K562 (cell line): ENCODE measurements around the gene PITPNC1.

Experiments
- GABPA ChIP-seq: fragments of 200-800 bp; sonication (Bioruptor generic); conservative IDR thresholded peaks from 2 replicates; pipeline ENCODE4 v1.6.1; 2016; ENCODE audit warnings: low read depth, missing genetic modification characterization, missing compliant biosample characterization
- GATA2 ChIP-seq: sonication (generic); formaldehyde crosslinking; IDR thresholded peaks from 2 replicates; pipeline ENCODE4 v1.4.0; 2020; ENCODE audit warnings: mild to moderate bottlenecking, missing genetic modification reagents
- MEF2A ChIP-seq: IDR thresholded peaks from 2 replicates; pipeline ENCODE4 v1.6.1; 2011; ENCODE audit warnings: low read depth, mild to moderate bottlenecking, low read length, moderate library complexity; ENCODE audit not compliant: control insufficient read depth
- POLR2A ChIP-seq: fragments of 450-650 bp; conservative IDR thresholded peaks from 2 replicates; pipeline ENCODE4 v1.6.1; 2016
- TAL1 ChIP-seq: fragments of 450-650 bp; IDR thresholded peaks from 2 replicates; pipeline ENCODE4 v1.6.1; 2016; ENCODE audit warnings: mild to moderate bottlenecking
- TF ChIP-seq, protein P1 (sequence below): fragments of 250-450 bp; sonication (Bioruptor Pico); IDR thresholded peaks from 2 replicates; pipeline ENCODE4 v1.8.0; 2022; ENCODE audit warnings: inconsistent platforms
- TF ChIP-seq, protein P2 (sequence below), 3 experiments: IDR thresholded peaks in 2 of 3; conservative IDR thresholded peaks in 1 of 3; 2 replicates each; pipeline ENCODE4 v1.5.1; 2011 to 2012; ENCODE audit warnings: low read length in 3 of 3, mild to moderate bottlenecking in 3 of 3, control low read depth in 2 of 3, improper control_type of control experiment in 1 of 3, inconsistent platforms in 1 of 3, low read depth in 1 of 3, mixed read lengths in 1 of 3, moderate library complexity in 1 of 3; ENCODE audit not compliant: insufficient read depth in 2 of 3

DNA sequence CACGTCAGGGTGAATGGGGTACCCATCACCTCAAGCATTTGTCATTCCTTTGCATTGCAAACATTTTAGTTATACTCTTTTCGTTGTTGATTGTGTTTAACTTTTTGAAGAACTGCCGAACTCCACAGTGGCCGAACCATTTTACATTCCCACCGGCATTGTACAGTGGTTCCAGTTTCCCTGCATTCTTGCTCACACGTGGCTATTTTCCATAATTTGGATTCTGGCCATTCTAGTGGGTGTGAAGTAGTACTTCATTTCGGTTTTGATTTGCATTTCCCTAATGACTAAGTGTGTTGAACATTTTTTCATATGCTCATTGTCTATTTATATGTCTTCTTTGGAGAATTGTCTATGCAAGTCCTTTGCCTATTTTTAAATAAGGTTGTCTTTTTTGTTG is 353.6 kb downstream of the PITPNC1 start:
- TF ChIP-seq, protein P1, sequence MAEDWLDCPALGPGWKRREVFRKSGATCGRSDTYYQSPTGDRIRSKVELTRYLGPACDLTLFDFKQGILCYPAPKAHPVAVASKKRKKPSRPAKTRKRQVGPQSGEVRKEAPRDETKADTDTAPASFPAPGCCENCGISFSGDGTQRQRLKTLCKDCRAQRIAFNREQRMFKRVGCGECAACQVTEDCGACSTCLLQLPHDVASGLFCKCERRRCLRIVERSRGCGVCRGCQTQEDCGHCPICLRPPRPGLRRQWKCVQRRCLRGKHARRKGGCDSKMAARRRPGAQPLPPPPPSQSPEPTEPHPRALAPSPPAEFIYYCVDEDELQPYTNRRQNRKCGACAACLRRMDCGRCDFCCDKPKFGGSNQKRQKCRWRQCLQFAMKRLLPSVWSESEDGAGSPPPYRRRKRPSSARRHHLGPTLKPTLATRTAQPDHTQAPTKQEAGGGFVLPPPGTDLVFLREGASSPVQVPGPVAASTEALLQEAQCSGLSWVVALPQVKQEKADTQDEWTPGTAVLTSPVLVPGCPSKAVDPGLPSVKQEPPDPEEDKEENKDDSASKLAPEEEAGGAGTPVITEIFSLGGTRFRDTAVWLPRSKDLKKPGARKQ, result no peak
- TF ChIP-seq GATA2 (CRISPR knock-in tag), result no peak
- no peak for TF ChIP-seq MEF2A
- TF ChIP-seq POLR2A, result no peak
- no peak for TF ChIP-seq TAL1
- TF ChIP-seq GABPA (tag), result no peak
- TF ChIP-seq, protein P2, sequence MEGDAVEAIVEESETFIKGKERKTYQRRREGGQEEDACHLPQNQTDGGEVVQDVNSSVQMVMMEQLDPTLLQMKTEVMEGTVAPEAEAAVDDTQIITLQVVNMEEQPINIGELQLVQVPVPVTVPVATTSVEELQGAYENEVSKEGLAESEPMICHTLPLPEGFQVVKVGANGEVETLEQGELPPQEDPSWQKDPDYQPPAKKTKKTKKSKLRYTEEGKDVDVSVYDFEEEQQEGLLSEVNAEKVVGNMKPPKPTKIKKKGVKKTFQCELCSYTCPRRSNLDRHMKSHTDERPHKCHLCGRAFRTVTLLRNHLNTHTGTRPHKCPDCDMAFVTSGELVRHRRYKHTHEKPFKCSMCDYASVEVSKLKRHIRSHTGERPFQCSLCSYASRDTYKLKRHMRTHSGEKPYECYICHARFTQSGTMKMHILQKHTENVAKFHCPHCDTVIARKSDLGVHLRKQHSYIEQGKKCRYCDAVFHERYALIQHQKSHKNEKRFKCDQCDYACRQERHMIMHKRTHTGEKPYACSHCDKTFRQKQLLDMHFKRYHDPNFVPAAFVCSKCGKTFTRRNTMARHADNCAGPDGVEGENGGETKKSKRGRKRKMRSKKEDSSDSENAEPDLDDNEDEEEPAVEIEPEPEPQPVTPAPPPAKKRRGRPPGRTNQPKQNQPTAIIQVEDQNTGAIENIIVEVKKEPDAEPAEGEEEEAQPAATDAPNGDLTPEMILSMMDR (IDR thresholded peaks at IDR 0.05 in 2 of 3, conservative IDR thresholded peaks at IDR 0.05 in 1 of 3; ENCODE audit: insufficient read depth in 2 of 3, low read depth in 1 of 3, low read length in 3 of 3), result no peak
